ENCODE data around the gene TBCC. TPM values are rescaled to one million over a fixed set of nuclear protein-coding genes. Genes with fewer than 3 reads are reported as not detected.

Gene TBCC
- total and polyA plus RNA-seq, 2 of the 13 experiments (the other 11 are each of a cell fraction or from before 2014, with no cell fraction given) = 14.8 to 36.1 TPM

GRCh38 chr6:42745640-42746462 lies at the start of gene TBCC (continued):
- no peak for TF ChIP-seq ZNF646 (CRISPR knock-in tag; IDR thresholded peaks at IDR 0.05)
- no peak for TF ChIP-seq ZFP1 (CRISPR knock-in tag; IDR thresholded peaks at IDR 0.05)
- peak; percentile 85 for TF ChIP-seq ZFX (CRISPR knock-in tag; IDR thresholded peaks at IDR 0.05; ENCODE audit: low read depth)
- no peak for TF ChIP-seq ZNF3 (CRISPR knock-in tag; IDR thresholded peaks at IDR 0.05)
- TF ChIP-seq ZNF570 (CRISPR knock-in tag; IDR thresholded peaks at IDR 0.05; ENCODE audit: borderline replicate concordance) = no peak
- no peak for TF ChIP-seq ZBTB33 (CRISPR knock-in tag; IDR thresholded peaks at IDR 0.05)
- no peak for TF ChIP-seq ZNF576 (CRISPR knock-in tag; IDR thresholded peaks at IDR 0.05)
- peak; percentile 76 for TF ChIP-seq ZNF614 (CRISPR knock-in tag; IDR thresholded peaks at IDR 0.05; ENCODE audit: borderline replicate concordance)
- TF ChIP-seq MIER3 (CRISPR knock-in tag; IDR thresholded peaks at IDR 0.05; ENCODE audit: borderline replicate concordance) = peak; percentile 73; the same call in 1 of the 2 replicates
- TF ChIP-seq NFYC (CRISPR knock-in tag; IDR thresholded peaks at IDR 0.05) = peak; percentile 90
- no peak for TF ChIP-seq KAT2B (IDR thresholded peaks at IDR 0.05; ENCODE audit: borderline replicate concordance, low read depth, low read length)
- TF ChIP-seq NBN (conservative IDR thresholded peaks at IDR 0.05) = no peak
- 0 out of 2 replicates have a peak, but pooled peaks have one; percentile 42 for TF ChIP-seq ZNF556 (CRISPR knock-in tag; IDR thresholded peaks at IDR 0.05; ENCODE audit: borderline replicate concordance)
- TF ChIP-seq ZNF263 (CRISPR knock-in tag; IDR thresholded peaks at IDR 0.05) = peak; percentile 39
- TF ChIP-seq ZSCAN22 (CRISPR knock-in tag; IDR thresholded peaks at IDR 0.05) = no peak
- TF ChIP-seq SATB2 (CRISPR knock-in tag; IDR thresholded peaks at IDR 0.05) = 0 out of 2 replicates have a peak, but pooled peaks have one; percentile 53
